ENCODE measurements around the gene MEIS2.

DNA sequence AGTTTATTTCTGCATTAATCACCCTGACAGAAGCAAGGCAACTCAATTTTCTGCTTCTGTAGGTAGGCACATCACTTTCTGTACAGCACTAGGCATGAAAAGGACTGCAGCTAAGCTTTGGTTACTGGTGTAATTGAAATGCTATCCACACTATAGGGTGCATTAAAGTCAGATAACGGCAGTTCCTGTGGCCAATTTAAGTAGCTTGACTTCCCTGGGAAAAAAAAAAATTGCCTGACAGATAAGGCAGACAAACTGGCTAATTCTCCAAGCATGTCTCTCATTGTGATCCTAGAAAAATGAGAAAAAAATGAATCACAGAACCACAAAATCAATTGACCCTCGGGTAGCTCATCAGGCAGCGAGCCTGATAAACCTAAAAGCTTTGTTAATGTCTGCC is 151.4 kb downstream of the MEIS2 start:
- TF ChIP-seq, protein P1, sequence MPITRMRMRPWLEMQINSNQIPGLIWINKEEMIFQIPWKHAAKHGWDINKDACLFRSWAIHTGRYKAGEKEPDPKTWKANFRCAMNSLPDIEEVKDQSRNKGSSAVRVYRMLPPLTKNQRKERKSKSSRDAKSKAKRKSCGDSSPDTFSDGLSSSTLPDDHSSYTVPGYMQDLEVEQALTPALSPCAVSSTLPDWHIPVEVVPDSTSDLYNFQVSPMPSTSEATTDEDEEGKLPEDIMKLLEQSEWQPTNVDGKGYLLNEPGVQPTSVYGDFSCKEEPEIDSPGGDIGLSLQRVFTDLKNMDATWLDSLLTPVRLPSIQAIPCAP (CRISPR knock-in tag; IDR thresholded peaks at IDR 0.05; ENCODE audit: low read depth) = no peak
- TF ChIP-seq DR1 (CRISPR knock-in tag; IDR thresholded peaks at IDR 0.05) (no peak), ZFP36 (IDR thresholded peaks at IDR 0.05; ENCODE audit: borderline replicate concordance, low read depth, low read length, partially characterized antibody) (no peak)

Data from HepG2 (cell line).